HG02588 (cell line): Measurements from ENCODE around the gene NDUFA13.

Source experiments
- ATAC-seq: cut with Tn5 transposase; IDR thresholded peaks from one replicate; pipeline ENCODE4 v1.9.1; 2021; ENCODE audit warnings: mild to moderate bottlenecking, moderate library complexity; ENCODE audit not compliant: unreplicated experiment

NDUFA13 gene

DNA sequence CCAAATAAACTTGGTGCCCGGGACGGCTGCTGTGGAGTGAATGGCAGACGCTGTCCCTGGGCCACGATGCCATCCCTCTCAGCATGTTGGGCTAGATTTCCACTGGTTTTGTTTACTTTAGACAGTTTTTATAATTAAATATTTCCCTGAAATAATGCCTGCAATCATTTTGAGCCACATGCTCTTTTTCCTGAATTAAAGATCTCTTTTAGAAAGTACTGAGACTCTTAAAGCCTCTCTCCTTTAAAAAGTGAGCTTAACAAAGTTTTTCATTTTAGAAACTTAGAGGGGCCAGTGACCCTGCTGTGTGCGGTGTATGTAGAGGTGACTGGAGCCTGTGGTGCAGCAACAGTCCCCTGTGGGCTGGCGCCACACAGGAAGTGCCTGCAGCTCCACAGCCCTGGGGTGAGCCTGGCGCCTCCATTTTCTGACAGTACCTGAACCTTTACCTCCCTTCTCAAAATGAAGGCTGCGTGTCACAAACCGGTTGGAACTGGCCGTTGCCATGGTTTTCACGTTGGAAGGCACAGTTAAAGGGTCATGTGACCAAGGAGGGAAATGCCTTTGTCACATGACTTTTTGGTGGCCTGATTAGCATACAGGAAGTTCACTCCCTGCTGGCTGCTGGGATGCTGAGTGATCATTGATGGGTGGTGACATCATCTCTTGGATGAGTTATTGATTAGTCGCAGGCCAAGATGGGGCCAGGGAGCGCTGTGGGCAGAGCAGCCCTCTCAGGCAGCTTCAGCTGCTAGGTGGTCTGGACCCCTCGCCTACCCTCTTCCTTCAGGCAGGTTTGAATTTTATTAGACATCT lies 26.9 kb upstream of the NDUFA13 start:
- ATAC-seq, result peak; percentile 52

DNA sequence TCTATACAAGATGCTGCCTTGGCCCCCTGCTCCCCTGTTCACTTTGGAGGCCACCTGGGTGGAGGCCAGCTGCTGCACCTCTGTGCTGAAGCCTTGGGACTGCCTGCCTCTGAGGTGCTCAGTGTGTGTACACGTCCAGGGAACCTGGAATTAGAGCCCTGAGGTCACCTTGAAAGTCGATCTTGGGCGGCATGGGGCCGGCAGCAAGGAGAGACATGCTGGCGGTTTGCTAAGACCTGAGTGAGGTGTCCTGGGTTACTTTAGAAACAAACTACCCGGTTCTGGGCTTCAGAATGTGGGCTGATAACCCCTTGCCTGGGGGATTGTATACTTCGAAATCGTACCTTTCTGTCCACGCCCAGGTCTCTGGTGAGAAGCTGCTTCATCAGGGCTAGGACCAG lies 26.2 kb upstream of the NDUFA13 start:
- ATAC-seq, result no peak

DNA sequence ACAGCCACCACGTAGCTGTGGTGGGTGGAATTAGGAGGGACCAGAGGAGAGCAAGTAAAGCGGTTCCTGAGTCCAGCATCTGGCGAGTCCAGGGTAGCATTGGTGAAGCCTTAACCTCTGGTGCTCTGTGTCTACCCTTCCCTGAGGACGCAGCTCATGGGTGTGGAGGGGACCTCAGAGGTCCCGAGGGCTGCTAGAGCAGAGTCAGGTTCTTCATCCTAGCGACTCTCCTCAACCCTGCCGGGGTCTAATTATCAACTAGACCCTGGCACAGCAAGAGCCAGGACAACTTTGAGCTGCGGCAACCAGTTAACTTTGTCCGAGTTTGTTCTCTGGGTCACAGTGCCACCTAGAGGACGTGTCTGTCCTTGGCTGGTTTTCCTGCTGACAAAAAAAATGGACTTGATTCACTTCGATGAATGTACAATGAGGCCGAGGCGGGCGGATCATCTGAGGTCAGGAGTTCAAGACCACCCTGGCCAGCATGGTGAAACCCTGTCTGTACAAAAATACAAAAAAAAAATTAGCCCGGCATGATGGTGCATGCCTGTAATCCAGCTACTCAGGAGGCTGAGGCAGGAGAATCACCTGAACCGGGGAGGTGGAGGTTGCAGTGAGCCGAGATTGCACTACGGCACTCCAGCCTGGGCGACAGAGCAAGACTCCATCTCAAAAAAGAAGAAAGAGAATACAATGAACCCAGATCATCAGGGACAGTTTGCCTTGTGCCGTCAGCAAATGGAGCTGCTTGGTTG lies 25.6 kb upstream of the NDUFA13 start:
- ATAC-seq, result no peak

DNA sequence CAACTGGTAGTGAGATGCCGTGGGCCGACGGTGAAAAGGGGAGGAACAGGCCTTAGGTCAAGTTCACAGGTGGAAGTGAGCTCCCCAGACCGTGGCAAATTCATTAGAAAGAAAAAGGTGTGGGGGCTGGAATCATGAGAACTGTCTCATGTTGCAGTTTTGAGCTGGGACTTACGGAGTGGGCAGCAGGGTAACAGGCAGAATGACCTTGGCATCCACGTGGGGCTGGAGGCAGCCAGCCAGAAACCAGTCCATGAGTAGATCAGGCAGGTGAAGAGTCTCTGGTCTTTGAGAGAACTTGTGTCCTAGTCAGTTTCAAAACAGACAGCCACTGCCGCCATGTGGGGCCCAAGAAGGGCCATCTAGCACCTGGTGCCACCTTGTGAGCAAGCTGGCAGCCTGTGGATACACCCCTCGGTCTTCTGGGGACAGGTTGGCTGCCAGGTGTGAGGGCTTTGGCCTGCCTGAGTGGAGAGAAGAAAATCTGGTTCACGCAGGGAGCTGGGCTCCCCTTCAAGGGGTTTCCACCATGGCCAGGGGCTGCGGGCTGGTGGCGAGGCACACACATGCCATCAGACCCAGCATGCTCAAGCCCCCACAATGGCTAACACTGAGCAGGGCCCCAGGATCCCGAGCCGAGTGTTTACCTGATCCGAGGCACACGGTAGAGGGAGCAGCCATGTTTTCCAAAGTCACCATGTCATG lies 24.6 kb upstream of the NDUFA13 start:
- ATAC-seq, result no peak

DNA sequence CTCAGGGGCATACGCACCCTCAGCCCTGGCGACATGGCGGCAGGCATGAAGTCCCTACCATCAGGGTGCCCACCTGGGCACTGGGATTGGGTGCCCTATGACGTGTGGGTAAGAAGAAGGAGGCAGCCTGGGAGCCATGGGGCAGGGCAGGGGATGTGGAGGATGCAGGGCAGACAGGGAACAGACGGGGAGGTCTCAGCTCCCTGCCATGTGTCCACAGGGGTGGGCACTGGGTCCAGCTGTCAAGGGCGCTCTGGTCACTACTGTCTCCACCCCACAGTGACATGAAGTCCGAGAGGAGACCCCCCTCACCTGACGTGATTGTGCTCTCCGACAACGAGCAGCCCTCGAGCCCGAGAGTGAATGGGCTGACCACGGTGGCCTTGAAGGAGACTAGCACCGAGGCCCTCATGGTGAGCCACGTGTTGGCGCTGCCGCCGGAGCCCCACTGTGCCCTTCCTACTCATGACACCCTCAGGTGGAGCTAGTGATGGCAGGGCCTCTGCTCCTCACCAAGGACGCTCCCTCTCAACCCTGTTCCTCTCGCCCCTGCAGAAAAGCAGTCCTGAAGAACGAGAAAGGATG lies 23.9 kb upstream of the NDUFA13 start:
- no peak for ATAC-seq

DNA sequence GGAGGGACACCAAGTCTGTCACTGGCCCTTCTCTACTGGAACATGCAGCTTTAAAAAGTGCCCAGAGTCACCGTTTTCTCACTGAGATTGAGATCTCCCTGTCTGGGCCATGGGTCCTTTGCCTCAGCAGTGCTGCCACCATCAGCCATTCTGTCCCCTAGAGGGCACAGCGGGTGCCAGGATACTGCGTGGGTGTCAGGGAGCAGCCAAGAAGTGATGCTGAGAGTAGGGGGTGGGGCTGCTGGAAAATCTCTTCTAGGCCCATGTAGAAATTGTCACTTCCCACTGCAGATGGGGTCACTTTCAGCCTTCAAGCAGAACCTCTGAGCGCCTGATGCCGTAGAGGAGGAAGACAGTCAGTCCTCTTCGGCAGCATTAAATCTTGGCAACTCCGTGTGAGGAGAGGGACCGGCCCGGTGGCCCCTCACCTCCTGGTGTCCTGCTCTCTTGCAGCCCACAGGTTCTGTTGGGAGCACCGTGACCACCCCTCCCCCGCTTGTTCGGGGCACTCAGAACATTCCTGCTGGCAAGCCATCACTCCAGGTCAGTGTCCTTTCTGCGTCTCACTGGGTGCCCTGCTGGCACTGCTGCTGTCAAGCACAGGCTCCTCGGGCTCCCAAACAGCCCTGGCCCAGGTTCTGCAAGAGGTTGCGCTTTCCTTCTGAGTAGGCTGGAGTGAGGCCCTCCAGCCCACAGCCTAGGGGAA lies 22.0 kb upstream of the NDUFA13 start:
- no peak for ATAC-seq

DNA sequence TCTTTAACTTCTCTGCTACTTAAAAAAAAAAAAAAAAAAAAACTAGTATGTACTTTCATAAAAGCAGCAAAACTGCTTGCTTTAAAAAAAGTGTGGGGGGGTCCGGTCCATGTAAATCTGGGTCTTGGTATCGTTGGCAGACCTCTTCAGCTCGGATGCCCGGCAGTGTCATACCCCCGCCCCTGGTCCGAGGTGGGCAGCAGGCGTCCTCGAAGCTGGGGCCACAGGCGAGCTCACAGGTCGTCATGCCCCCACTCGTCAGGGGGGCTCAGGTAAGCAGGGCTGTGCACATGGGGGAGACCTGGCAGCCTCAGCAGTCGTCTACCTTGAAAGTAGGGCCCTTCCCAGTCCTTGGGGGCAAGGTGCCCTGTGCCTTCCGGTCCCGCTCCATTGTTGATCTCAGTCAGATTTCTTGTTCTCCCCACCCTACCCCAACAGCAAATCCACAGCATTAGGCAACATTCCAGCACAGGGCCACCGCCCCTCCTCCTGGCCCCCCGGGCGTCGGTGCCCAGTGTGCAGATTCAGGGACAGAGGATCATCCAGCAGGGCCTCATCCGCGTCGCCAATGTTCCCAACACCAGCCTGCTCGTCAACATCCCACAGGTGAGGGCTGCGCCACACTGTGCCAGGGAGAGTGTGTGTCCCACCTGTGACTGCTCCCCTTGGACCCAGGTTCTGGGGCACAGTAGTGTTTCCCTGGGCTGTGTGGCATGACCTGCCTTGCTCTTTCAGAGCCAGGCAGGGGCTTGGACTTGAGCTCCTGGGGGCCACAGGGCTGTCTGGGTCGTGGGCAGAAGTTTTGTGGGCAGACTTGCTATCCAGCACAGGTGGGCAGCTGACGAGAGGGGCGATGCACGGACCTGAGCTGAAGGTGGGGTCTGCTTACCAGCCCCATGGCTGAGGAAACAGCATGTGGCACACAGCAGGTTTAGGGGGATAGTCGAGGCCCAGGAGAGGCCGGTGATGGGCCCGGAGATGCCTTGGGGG lies 20.1 kb upstream of the NDUFA13 start:
- ATAC-seq, result no peak

DNA sequence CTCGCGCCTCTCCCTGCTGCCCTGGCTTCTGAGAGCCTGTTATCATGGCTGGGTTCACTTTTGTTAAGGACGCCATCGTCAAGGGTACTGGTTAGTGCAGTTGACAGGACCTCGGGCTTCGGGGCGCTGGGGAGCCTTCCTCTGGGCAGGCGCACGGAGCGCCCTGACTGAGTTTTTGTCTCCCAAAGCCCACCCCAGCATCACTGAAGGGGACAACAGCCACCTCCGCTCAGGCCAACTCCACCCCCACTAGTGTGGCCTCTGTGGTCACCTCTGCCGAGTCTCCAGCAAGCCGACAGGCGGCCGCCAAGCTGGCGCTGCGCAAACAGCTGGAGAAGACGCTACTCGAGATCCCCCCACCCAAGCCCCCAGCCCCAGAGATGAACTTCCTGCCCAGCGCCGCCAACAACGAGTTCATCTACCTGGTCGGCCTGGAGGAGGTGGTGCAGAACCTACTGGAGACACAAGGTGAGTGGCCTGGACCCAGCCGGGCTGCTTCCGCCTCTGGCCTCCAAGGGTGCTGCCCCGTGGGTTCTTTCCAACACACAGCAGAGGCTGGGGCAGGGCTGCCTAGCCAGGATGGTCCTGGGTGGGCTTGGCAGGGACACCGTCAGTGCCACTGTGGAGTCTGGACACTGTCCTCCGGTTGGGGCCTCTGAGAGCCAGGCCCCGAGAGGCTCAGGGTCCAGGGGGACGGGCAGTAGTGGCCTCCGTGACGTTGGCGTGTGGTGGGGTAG lies 17.6 kb upstream of the NDUFA13 start:
- no peak for ATAC-seq

DNA sequence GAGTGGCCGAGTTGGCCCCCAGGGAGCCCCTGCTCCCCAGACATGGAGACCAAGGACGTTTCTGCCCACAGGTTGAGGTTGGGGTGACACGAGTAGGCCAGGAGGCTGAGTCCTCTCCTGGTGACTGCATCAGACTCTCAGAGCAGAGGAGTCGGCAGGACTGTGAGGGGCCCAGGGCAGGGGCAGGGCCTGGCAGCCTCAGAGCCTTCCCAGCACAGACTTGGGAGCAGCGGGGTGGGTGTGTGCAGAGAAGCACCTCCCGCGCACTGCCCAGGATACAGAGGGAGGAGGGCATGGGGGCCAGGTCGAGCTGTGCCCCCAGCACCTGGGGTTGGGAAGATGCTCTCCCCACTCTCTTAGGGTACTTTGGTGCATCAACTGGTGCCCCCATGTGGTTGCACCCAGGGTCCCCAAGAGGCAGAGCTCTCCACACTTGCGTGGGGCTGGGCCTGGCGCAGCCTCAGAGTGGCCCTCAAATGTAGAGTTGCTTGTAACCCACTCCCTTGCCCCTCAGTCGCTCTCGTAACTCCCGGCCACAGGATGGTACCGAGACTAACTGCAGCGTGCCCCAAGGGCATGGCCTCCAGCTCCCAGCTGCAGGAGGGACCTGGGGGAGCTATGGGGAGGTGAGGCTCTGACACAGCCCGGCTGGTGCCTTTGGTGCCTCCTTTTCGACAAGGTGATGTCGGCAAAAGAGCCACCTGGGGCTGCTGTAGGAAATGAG lies 16.6 kb upstream of the NDUFA13 start:
- no peak for ATAC-seq

DNA sequence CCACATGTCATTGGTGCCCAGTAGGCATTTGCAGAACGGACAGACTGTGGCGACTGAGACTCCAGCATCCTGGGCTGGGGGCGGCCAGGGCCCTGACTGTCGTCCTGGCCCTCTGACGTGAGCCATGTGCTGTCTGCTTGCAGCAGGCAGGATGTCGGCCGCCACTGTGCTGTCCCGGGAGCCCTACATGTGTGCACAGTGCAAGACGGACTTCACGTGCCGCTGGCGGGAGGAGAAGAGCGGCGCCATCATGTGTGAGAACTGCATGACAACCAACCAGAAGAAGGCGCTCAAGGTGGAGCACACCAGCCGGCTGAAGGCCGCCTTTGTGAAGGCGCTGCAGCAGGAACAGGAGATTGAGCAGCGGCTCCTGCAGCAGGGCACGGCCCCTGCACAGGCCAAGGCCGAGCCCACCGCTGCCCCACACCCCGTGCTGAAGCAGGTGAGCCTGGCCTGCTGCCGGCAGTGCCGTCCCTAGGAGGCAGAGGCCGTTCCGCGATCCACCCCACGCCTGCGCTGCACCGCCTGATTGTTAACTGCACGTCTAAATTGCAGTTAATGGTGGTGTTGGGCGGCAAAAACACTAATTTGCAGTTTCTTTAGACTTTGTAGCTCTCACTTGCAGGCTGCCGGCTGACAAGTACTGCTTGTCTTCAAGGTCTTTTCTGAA lies 14.9 kb upstream of the NDUFA13 start:
- no peak for ATAC-seq

DNA sequence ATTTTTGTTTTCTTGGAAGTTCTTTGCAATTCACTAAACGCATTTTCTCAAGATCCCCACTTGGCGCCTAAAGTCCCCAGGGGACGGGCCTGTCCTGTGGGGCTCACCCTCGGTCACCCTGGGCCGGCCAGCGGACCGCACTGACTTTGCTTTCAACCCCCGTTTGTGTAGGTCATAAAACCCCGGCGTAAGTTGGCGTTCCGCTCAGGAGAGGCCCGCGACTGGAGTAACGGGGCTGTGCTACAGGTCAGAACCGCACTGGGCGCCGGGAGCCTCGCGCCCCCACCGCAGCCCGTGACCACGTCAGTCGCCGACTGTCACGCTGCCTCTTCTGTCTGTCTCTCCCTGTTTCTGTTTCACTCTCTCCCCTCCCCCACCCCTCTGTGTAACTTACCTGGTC lies 14.2 kb upstream of the NDUFA13 start:
- no peak for ATAC-seq

DNA sequence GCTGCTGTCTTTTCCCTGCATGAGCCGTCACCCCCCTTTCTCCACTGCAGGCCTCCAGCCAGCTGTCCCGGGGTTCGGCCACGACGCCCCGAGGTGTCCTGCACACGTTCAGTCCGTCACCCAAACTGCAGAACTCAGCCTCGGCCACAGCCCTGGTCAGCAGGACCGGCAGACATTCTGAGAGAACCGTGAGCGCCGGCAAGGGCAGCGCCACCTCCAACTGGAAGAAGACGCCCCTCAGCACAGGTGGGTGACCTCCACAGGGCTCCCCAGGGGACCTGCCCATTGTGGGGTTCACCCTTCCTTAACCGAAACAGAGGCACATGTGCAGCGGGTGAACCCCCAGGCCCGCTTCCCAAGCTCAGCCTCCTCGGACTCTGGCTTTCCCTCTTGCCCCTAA lies 13.7 kb upstream of the NDUFA13 start:
- ATAC-seq, result no peak

DNA sequence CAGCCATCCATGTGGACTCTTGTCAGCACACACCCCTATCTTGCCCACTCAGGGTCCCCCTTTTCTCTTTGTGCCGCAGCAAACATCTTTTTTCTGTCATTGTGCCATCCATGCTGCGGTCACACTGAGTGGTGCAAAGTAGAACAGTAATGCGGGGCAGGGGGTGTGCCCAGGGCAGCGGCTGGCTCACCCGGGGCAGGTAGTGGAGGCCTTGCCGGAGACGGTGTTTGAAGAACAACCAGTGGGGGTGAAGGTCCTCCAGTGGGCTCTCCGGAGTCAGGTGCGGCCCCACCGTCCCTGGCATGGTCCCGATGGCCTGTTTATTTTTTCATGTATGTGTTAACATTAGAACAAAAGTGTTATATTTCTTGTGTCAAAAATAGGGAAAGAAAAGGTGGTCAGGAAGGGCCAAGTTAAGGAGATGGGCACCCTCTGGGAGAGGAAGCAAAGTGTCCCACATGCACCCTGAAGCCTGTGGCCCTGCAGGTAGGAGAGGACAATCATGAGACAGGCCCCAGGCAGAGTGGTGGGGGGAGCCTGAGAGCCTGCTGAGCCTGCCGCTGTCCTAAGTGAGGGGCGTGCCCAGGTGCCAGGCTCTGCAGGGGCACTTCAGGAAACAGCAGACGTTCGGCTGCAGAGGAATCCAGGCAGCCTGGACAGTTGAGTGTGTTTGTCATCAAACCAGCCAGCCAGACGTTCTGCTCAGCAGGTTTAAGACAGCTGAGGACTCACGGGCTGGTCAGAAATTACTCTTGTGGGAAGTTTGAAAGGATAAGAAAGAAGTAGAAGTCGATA lies 13.0 kb upstream of the NDUFA13 start:
- ATAC-seq, result no peak

DNA sequence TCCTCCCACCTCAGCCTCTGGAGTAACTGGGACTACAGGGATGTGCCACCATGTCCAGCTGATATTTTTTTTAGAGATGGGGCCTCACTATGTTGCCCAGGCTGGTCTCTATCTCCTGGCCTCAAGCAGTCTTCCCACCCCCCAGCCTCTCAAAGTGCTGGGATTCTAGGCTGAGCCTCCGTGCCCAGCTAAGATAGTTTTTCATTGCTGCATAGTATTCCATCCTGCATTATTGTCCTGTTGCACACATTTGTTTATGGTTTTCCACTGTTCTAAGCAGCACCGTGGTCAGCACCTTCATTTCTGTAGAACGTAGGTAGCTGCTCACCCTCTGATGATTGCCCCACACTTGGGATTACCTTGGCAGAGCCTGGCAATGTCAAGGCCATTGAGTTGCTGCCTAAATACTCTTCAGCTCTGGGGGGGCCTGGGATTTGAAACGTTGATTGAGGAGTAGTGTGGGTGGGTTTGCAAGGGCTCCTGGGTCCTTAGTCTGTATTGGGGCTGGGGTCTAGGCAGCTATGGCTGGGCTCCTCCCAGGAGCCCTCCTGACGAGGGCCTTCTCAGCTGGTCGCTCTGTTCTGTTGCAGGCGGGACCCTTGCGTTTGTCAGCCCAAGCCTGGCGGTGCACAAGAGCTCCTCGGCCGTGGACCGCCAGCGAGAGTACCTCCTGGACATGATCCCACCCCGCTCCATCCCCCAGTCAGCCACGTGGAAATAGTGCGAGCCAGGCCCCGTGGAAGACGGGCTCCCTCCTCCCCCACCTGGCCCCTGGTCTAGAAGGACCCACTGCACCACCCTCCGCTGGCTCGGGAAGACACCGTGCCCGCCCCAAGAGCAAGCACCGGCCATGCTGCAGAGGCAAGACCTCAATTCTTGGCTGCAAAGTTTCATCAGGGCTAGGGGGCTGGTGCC lies 11.0 kb upstream of the NDUFA13 start:
- ATAC-seq, result no peak

DNA sequence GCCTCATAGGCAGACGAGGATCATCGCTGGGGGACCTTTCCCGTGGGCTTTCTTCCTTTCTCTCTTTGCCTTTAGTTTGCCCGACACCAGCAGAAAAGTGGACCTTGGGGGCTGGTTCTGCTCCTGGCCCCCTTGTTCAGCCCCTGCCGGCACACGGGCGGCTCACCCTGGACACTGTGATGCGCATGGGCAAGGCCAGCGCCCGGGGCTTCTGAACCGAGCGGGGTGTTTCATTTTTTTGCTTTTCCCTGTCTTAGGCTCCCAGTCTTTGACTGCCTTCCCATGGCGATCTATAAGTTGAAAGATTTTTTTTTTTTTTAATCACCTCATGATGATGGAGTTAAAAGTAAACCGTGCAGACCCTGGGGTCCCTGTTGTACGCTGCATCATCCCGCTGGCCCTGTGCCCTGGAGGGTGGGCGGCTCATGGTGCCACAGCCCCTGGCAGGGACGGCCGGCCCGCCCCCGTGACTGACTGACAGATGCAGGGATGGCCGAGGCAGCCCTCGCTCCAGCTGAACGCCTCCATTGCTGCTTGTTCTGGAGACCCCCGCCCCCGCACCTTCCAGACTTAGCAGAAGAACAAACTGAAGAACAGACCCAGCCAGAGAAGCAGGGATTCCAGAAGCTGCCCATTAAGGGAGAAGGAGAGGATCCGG lies 10.2 kb upstream of the NDUFA13 start:
- no peak for ATAC-seq
